Eye (tissue), 1 donor: ENCODE results near the gene TPI1.
"Not testable (repeated sequence)": the region's sequence is repeated elsewhere in the genome, so short reads cannot be mapped to it uniquely, and the experiment has no call there.

Experiments
- DNase-seq: peaks from one replicate; pipeline ENCODE4 v3.0.0-alpha.2; 2015

The TPI1 gene

DNA sequence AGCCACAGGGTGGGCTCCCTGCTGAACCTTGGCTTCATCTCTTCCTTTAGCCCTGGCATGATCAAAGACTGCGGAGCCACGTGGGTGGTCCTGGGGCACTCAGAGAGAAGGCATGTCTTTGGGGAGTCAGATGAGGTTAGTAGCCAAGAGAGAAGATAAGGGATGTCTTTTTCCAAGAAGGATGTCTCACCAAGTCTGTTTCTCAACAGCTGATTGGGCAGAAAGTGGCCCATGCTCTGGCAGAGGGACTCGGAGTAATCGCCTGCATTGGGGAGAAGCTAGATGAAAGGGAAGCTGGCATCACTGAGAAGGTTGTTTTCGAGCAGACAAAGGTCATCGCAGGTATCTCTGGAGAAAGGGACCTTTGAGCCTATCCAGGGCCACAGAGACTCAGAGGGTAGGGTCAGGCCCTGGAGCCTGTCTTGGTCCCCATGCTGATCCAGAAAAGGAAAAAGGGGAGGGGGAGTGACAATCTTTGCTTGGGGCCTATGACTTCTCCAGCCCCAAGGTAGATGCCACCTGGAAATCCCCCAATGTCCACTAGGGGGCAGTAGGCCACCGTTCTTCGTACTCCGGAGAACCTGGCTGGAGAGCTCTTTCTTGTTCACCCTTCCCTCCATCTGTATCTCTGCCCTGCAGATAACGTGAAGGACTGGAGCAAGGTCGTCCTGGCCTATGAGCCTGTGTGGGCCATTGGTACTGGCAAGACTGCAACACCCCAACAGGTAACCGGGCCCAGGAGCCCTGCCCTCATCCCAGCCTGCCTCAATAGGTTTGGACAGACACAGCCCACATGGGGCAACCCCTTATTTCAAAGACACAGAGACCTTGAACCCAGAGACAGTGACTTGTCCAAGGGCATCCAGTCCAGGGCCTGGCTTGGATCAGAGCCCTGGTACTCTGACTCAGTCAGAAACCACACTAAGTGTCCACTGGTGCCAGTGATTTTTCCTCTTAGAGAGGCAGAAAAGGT is 2.0 kb downstream of the TPI1 start:
- DNase-seq: peak; percentile 96

DNA sequence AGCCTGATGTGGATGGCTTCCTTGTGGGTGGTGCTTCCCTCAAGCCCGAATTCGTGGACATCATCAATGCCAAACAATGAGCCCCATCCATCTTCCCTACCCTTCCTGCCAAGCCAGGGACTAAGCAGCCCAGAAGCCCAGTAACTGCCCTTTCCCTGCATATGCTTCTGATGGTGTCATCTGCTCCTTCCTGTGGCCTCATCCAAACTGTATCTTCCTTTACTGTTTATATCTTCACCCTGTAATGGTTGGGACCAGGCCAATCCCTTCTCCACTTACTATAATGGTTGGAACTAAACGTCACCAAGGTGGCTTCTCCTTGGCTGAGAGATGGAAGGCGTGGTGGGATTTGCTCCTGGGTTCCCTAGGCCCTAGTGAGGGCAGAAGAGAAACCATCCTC is 3.0 kb downstream of the TPI1 start:
- DNase-seq: not testable (repeated sequence)

DNA sequence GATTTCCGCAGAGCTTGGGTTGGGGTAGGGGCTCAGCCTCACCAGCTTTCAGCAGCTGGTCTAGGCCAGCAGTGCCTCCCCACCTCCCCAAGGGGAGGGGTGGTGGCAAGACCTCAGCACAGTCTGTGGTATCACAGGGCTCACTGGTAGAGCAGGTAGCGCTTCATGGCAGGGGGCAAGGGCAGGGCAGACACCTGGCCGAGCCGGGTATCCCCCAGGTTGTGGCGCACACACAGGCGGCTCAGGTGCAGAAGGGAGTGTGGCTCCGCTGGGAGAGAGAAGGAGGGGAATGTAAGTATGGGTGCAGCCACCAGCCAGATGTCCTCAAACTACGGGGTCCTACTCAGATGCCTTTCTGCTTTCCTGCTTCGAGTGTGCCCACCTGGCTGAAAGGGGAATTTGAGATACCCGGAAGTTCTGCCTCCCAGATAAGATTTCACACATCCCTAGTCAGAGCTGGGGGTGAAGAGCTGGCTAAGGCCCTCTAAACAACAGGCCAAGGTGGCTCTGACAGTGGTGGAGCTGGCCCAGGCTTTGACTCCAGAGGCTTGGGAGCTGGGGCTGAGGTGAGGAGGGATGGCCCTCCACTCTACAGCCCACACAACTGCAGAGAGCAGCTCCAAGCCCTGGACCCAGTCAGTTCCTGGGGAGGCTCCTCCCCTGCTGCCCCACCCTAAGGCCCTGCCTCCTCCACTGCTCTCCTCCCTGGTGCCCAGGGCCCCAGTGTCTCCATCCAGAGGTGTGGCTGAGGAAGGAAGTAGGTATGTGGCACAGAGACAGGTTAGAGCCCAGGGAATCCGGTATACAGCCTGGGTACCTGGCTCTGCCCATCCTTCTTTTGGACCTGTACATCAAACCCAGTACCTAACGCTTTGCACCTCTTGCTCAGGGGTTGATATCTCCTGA is 4.0 kb downstream of the TPI1 start:
- peak; percentile 10 for DNase-seq

DNA sequence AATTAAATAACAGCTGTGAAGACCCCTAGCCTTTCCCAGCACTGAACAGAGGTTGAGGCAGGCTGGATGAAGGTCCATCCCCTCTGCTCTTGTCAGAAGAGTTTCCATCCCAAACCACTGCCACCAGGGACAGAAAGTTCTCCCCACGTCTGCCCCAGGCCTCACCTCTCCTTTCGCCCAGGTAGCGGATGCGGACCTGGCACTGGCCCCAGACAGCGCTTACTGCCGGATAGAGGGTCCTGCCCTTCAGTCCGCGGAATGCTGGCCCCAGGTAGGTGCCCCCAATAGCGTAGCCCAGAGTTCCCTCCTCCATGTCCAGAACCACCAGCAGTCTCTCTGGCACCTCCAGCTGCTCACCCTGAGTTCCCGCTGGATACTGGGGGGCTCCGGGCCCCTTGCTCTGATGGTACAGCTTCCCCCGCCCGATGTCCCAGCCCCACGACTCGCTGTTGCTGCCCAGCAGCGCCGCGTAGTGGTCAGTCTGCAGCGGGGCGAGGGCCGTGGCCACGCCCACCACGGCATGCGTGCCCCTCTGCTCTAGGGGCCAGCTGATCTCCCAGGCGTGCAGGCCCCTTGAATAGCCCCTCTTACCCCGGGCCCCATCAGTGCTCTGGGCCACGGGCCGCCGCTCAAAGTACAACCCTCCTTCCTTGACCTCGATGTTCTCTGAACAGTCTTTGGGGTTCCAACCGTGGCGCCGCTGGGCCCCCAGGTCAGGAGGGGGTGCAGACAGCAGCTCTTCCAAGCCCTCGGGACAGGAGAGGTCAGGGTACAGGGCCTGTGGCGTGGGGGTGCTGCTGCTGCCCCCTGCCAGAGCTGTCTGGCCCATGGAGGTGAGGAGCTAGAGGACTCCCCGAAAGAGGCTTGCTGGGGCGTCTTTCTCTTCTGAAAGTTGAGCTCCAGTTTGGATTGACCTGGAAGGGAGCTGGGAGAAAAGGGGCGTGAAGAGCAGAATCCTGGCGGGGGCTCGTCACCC is 5.0 kb downstream of the TPI1 start:
- DNase-seq: peak; percentile 92

DNA sequence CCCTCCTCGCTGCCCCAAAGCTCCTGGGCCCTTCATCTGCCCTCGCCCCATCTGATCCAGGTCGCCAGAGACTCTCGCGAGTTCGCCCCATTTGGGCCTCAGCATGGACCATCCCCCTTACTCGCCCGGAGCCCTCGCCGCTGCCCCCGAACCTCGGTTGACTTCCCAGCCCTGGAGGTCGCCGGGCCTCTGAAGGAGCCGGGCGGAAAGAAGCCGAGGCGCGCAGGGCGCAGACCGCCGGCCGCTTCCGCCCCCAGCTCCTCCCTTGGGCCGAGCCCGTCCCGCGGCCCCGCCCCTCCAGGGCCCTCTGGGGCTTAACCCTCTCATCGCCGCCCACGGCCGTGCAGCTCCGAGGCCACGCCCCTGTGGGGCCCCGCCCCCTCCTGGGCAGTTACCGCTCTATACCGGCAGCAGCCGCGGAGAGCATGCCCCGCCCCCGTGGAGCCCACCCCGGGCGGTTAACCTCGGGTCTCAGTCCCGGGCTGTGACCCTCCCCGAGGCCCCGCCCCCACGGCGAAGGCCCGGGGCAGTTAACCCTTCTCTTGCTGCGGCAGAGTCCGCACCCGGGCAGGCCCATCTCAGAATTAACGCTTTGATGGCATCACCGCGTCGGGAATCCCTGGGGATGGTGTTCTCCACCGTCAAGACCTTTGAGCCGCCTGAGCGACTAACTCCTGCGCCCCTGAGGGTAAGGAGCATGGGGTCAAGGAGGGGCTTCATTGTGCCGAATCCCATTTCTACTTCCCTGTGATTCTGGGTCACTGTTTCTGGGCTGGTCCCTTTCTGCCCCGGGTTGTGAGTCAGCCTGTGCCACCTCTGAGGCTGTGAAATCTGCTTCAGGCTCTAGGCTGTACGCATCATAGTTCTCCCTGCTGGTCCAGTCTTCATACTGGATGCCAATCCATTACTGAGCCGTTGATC is 6.0 kb downstream of the TPI1 start, which contains the start of gene SPSB2:
Gene SPSB2, minus strand, starts transcription at position 210 of the 921 bp plus-strand sequence. CDS start 402 bp downstream, outside the sequence.
- peak; percentile 99 for DNase-seq

DNA sequence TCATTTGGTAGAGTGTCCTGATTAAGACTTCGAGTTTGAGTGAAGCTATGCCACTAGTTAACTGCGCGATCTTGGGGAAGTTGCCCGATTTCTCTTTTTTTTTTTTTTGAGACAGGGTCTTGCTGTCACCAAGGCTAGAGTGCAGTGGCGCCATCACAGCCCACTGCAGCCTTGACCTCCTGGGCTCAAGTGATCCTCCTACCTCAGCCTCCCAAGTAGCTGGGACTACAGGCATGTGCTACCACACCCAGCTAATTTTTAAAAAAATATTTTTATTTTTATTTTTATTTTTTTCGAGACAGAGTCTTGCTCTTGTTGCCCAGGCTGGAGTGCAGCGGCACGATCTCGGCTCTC is 6.7 kb downstream of the TPI1 start:
- not testable (repeated sequence) for DNase-seq

DNA sequence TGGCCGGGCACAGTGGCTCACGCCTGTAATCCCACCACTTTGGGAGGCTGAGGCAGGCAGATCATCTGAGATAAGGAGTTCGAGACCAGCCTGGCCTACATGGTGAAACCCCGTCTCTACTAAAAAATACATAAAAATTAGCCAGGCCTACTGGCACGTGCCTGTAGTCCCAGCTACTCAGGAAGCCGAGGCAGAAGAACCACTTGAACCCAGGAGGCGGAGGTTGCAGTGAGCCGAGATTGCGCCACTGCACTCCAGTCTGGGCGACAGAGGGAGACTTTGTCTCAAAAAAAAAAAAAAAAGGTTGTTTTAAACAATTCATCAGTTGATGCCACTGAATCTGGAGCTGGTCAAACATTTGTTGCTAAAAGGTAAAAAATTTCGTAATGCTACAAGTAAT is 12.5 kb downstream of the TPI1 start:
- not testable (repeated sequence) for DNase-seq

DNA sequence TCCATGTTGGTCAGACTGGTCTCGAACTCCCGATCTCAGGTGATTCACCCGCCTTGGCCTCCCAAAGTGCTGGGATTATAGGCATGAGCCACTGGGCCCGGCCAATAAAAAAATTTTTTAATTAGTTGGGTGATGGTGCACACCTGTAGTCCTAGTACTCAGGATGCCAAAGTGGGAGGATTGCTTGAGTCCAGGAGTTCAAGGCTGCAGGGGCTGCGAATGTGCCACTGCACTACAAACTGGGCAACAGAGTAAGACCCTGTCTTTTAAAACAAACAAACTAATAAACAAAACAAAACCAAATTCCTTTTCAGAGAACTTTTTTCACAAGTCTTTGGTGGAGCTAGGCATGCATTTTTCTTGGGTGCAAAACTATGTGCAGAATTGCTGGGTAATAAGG is 15.9 kb downstream of the TPI1 start:
- no peak for DNase-seq

DNA sequence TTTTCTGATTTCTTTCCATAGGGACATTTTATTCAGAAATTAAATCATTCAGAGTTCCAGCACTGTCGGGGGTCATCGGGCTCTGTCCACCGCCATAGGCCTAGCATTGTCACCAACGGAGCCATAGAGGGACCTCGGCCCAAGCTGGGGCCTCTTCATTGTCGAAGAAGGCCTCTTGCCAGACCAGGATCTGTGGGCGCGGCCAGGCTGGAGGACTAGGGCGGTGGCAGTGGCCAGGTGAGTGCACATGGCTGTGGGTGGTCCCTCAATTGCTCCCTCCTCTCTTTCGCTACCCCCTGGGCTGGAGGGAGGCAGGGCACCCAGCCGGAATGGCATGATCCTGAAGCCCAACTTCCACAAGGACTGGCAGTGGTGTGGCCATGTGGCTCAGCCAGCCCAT is 16.4 kb downstream of the TPI1 start:
- no peak for DNase-seq

DNA sequence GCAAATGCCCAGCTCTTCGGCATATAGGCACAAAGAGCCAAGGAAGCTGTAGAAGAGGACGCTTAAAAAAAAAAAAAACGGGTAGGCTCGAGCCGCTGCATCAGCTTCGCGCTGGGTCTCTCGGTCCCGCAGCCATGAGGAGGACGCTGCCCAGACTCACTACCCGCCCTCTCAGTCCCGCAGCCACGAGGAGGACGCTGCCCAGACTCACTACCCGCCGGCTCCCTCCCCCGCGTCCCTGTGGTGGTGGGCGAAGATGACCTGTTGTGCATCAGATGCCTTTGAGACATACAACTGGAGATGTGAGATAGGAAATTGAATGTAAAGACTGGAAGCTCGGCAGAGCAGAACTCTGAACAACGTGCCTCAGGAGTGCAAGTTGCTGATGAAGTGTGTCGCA is 17.2 kb downstream of the TPI1 start:
- no peak for DNase-seq

DNA sequence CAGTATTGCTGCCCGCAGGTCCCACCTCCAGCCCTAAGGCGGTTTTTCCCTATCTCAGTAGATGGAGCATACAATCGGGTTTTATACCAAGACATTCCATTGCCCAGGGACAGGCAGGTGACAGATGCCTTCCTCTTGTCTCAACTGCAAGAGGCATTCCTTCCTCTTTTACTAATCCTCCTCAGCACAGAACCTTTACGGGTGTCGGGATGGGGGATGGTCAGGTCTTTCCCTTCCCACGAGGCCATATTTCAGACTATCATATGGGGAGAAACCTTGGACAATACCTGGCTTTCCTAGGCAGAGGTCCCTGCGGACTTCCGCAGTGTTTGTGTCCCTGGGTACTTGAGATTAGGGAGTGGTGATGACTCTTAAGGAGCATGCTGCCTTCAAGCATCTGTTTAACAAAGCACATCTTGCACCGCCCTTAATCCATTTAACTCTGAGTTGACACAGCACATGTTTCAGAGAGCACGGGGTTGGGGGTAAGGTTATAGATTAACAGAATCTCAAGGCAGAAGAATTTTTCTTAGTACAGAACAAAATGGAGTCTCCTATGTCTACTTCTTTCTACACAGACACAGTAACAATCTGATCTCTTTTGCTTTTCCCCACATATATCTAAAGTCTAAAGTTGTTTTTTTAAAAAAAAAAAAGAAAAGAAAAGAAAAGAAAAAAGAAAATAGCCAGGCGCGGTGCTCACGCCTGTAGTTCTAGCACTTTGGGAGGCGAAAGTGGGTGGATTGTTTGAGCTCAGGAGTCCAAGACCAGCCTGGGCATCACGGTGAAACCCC is 19.1 kb downstream of the TPI1 start:
- not testable (repeated sequence) for DNase-seq

DNA sequence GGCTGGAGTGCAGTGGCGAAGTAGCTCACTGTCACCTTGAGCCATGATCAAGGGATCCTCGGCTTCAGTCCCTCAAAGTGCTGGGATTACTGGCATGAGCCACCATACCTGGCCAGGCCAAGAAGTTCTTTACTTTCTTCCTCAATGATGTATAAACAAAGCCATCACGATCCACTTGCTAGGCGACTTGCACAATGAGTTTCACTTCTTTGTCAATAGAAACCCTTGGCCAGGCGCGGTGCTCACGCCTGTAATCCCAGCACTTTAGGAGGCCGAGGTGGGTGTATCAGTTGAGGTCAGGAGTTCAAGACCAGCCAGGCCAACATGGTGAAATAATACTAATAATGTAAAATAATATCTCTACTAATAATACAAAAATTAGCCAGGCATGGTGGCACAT is 20.1 kb downstream of the TPI1 start:
- no peak for DNase-seq

DNA sequence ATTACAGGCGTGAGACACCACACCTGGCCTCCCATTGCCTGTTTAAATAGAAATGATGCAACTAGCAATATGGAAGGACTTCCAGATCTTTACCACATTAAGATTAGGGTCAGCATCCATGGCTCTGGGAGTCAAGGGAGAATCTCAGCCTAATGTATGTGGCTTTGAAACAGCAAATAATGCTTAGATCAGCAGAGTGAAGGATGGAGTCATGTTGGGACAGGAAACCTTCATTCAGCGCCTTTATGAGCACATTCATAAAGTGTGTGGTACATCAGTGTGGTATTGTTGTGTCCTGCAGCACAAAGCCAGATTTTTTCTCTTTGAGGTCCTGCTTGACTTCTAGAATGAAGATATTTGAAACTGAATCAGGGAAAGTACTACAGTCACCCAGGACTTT is 21.0 kb downstream of the TPI1 start:
- no peak for DNase-seq

DNA sequence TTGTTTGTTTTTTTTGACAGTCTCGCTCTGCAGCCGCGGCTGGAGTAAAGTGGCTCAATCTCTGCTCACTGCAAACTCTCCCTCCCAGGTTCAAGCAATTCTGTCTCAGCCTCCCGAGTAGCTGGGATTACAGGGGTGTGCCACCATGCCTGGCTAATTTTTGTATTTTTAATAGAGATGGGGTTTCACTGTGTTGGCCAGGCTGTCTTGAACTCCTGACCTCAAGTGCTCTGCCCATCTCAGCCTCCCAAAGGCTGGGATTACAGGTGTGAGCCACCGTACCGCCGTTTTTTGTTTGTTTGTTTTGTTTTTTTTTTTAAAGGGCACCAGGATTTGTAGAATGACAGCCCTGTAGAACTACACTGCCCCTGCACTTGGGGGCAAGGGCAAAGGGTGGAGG is 21.5 kb downstream of the TPI1 start:
- not testable (repeated sequence) for DNase-seq

DNA sequence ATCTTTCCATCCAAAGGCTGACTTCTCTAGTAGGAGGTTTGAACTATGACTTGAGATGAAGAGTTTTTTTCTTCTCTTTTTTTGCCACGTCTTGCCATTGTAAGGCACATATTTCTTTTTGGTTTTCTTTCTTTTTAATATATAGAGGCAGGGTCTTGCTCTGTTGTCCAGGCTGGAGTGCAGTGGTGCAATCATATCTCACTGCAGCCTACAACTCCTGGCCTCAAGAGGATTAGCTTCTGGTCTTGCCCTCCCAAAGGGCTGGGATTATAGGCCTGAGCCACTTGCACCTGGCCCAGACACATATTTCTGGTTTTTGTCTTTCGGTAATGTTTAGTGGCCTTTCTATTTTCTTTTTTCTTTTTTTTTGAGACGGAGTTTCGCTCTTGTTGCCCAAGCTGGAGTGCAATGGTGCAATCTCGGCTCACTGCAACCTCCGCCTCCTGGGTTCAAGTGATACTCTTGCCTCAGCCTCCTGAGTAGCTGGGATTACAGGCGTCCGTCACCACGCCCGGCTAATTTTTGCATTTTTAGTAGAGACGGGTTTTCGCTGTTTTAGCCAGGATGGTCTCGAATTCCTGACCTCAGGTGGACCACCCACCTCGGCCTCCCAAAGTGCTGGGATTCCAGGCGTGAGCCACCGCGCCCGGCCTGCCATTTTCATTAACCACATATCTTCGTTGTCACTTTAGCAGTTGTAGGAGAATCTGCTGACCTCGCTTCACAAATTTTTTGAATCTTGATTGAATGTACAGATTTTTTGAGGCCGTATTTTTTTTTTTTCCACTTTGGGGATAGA is 22.6 kb downstream of the TPI1 start:
- DNase-seq: not testable (repeated sequence)

DNA sequence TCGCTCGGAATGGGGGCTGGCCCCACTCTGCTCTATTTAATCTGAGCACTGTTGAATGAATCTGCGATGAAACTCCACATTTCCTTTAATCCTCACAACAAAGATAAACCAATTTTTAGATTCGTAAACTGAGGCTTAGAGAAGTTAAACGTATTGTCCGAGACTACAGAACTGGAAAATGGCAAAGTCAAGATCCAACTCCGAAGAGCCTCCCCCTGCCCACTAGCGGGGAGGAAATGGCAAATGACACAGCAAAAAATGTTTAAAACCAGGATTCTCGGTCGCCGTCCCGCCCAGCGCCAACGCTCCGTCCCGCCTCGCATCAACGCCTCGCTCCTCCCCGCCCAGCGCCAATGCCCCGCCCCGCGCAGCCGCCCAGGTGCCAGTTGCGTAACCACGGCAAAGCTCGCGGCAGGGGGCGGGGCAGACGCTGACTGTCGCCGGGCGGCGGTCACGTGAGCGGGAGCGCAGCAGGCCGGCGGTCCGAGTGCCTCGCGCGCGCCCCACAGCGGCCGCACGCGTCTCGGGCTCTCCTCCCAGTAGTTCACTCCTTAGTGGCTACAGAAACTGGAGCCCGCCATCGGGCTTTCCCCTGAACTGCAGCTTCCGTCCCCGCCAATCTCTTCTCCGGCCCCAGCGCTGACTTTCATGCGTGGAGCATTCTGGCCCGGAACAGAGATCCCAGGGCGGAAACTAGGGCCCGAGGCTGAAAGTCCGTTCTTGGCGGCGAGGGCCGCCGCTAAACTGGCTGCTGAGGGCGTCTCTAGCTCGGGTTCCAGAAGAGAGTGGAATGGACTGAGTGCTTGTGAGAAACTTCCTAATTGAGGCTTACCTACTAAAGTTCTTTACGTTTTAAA is 23.7 kb downstream of the TPI1 start:
- DNase-seq: peak; percentile 99

DNA sequence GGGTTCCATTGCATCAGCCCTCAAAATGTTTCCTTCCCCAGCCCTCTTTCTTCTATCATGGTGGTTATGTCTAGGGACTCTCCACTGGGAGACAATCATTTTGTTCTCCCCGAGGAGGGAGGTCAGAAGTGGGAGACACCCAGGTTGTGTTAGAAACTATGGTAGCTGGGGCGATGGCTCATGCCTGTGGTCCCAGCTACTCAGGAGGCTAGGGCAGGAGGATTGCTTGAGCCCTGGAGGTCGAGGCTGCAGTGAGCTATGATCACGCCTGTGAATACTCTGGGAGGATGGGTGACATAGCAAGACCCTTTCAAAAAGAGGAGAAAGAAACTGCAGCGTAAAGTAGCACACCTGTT is 24.3 kb downstream of the TPI1 start:
- no peak for DNase-seq

DNA sequence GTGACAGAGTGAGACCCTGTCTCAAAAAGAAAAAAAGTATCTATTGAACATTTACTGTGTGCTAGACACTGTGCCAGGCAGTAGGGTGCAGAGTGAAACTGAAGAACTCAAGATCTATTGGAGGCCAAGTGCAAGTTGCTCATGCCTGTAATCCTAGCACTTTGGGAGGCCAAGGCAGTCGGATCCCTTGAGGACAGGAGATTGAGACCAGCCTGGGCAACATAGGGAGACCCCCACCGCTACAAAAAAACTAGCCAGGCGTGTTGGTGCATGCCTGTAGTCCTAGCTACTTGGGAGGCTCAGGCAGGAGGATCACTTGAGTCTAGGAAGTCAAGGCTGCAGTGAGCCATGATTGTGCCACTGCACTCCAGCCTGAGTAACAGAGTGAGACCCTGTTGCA is 25.4 kb downstream of the TPI1 start:
- not testable (repeated sequence) for DNase-seq

DNA sequence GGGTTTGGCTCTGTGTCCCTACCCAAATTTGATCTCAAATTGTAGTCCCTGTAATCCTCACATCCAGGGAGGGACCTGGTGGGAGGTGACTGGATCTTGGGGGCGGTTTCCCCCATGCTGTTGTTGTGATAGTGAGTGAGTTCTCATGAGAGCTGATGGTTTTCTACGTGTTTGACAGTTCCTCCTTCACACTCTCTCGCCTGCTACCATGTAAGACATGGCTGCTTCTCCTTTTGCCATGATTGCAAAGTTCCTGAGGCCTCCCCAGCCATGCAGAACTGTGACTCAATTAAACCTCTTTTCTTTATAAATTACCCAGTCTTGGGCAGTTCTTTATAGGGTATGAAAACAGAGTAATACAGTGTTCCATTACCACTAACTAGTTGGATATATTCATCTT is 27.0 kb downstream of the TPI1 start:
- DNase-seq: no peak
